IgD-negative memory B cell (primary cell): Measurements from ENCODE around the gene TMEM165. TPM values are rescaled to one million over a fixed set of nuclear protein-coding genes. Genes with fewer than 3 reads are reported as not detected.

Source experiments
- H3K27ac Mint-ChIP-seq, 3 donors: one replicate each; pipeline ENCODE4 v1.8.0; 2020 to 2022; ENCODE audit warnings: mild to moderate bottlenecking in 3 of 3, mixed read lengths in 3 of 3, moderate library complexity in 1 of 3
- H3K27me3 Mint-ChIP-seq: one replicate; pipeline ENCODE4 v1.8.0; 2021; ENCODE audit warnings: mixed read lengths
- H3K36me3 Mint-ChIP-seq: one replicate; pipeline ENCODE4 v1.8.0; 2020; ENCODE audit warnings: mild to moderate bottlenecking, mixed read lengths
- H3K4me1 Mint-ChIP-seq, 3 donors: one replicate each; pipeline ENCODE4 v1.8.0; 2020 to 2022; ENCODE audit warnings: mixed read lengths in 3 of 3, mild to moderate bottlenecking in 1 of 3
- H3K4me3 Mint-ChIP-seq, 4 donors: one replicate each; pipeline ENCODE4 v1.8.0; 2020 to 2022; ENCODE audit warnings: mild to moderate bottlenecking in 4 of 4, mixed read lengths in 4 of 4, moderate library complexity in 3 of 4
- H3K9me3 Mint-ChIP-seq, 3 donors: one replicate each; pipeline ENCODE4 v1.8.0; 2020 to 2021; ENCODE audit warnings: mixed read lengths in 3 of 3, mild to moderate bottlenecking in 1 of 3
- polyA plus RNA-seq: library from polyadenylated mRNA; unstranded; fragments of 300-500 nt; fragmentation: Illumina TruSeq; gene quantifications from one replicate; pipeline ENCODE4 v1.2.3, GENCODE V29; 2021

TMEM165 gene
- polyA plus RNA-seq, 1 donor from 2014 or later: 56.1 TPM

DNA sequence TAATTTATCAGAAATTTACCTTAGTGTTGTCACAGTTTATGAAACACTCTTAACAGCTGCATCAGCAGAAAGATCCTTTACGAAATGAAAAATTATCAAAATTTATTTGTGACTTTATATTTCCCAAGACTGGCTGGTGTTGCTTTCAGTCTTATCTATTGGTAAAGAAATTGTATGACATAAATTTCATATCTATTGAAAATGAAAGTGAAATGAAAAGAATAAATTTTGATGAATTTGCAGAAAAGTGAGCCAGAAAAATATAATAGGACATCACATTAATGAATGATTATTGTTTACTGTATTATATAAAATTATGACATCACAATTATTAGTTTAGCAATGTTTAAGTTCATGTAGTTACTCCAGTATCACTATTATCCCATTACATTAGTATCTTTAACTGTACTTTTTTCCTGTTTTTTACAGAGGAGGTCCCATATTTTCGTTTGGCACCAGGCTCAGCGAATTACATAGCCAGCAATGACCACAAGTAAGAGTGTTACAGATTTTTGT, 13.2 kb upstream of the TMEM165 start:
- Mint-ChIP-seq H3K27ac (no peak overlapping the region), H3K4me1 (peaks cover 0 to 2% (median 0%) of the 10 kb centered on the region in 3 donors), H3K36me3 (no peaks in the 10 kb centered on the region), H3K4me3 (no peak overlapping the region), H3K9me3 (no peaks in the 10 kb centered on the region), H3K27me3 (no peaks in the 10 kb centered on the region)

DNA sequence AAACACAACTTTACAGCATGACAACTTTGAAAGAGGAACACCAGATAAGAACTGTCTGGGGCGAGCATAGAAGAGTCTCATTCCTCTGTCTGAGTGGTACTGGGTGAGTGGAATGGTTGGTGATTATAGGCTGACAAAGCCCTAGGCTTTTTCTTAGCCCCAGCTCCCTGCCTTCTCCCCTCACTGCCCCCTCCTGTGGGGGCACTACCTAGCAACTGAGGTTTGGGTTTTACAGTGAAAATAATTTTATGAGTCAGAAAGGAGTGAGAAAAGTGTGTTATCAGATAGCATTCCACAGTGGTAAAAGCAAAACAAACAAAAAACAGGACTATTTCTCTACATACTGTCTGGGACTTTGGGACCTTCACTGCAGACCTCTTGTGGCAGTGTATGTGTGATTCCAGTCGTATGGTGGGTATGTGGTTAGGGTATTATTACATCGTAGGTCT, 10.5 kb upstream of the TMEM165 start:
- no peaks in the 10 kb centered on the region for H3K27me3 Mint-ChIP-seq
- H3K27ac Mint-ChIP-seq: no peak overlapping the region
- H3K4me1 Mint-ChIP-seq: peaks cover 0 to 2% (median 0%) of the 10 kb centered on the region in 3 donors
- no peak overlapping the region for H3K4me3 Mint-ChIP-seq
- H3K36me3 Mint-ChIP-seq: no peaks in the 10 kb centered on the region
- no peaks in the 10 kb centered on the region for H3K9me3 Mint-ChIP-seq

DNA sequence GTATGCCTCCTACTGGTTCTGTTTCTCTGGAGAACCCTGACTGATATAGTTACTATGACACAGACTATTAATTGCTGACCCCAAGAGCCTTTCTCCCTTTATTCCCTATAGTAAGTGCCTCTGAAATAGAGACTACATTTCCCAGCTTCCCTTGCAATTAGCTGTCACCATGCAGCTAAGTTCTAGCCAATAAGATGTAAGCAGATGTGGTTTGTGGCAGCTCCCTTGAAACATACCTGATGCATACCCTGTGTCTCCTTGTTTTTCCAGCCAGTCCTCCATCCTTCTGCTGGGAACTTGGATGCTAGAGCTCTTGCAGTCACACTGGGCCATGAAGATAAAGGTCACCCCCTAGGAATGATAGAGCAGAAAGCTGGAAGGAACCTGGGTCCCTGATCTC, 9.7 kb upstream of the TMEM165 start:
- H3K36me3 Mint-ChIP-seq: no peaks in the 10 kb centered on the region
- no peak overlapping the region for H3K4me3 Mint-ChIP-seq
- no peaks in the 10 kb centered on the region for H3K9me3 Mint-ChIP-seq
- no peaks in the 10 kb centered on the region for H3K27me3 Mint-ChIP-seq
- H3K27ac Mint-ChIP-seq: no peak overlapping the region
- peaks cover 0 to 2% (median 0%) of the 10 kb centered on the region in 3 donors for H3K4me1 Mint-ChIP-seq

DNA sequence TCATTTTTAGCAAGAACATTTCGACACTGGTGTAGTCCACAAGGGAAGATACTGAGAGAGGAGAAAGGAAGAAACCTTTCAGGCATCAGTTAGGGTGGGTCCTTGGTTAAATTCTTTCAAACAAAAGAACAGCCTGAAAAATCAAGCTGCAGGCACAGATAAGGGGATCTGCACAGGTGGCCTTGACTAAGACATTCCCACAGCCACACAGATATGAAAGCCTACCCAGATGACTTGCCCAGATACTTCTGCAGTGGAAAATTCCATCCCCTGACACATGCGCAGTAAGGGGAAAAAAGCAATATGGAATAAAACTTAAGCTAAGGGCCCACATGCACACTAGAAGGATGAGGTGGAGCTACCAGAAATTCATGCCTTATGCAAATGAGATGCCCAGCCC, 8.9 kb upstream of the TMEM165 start:
- Mint-ChIP-seq H3K27ac (no peak overlapping the region), H3K4me3 (peak overlapping the region in 1 of 4 donors; percentile 60), H3K36me3 (no peaks in the 10 kb centered on the region), H3K9me3 (no peaks in the 10 kb centered on the region), H3K27me3 (no peaks in the 10 kb centered on the region), H3K4me1 (peaks cover 0 to 2% (median 0%) of the 10 kb centered on the region in 3 donors)

DNA sequence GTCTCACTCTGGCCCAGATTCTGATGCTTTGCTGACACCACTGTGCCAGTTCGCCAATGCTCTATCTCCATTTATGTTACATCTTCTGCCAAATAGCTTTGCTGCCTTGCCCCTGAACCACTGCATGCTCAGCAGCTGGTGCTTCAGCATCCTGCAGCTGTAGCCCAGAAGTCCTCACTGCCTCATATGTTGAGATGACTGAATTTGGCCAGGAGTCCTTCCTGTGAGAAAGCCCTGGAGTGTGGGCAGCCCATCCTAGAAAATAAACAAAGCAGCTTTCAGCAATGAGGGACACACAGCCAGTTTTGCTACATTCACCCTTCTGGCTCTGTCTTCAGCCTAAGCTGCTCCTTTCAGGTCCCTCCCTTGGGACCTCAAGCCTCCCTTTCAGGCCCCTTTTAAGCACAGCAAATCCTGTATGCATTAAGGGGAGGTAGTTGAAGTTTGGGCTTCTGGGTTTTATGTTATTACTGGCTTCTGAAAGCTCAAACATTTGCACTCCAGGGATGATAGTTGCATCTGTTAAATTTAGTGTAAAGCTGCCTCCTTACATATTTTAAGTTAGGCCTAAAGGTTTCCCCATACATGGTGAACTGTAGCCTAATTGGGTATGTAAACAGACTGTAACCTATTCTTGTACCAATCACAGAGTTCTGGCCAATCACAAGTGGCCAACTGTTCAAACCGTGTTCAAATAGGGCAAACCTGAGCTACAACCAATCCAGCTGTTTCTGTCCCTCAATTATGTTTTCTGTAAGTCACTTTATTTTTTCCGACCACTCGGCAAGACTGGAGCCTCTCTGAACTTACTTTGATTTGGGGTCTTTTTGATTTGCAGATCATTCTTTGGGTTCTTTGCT, 2.1 kb upstream of the TMEM165 start:
- Mint-ChIP-seq H3K27me3 (peaks cover 1% of the 10 kb centered on the region), H3K36me3 (no peaks in the 10 kb centered on the region), H3K4me1 (peaks cover 20 to 27% (median 24%) of the 10 kb centered on the region in 3 donors), H3K27ac (peak overlapping the region in 2 of 3 donors; percentile 33 to 47), H3K9me3 (no peaks in the 10 kb centered on the region), H3K4me3 (peak overlapping the region in 1 of 4 donors; percentile 88)

DNA sequence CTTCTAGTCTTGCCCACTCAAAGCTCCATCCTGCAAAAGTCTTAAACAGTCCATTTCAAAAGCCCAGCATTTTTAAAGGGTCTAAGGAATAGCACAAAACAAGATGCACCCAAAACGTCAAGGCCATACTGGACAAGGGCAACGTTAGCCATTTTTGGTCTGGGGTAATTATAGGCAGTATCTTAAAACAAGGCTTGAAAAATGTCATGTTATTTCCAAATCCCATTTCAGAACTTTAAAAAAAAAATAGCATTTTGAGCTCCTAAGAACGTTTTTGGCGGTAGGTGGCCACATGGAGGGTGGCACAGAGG, 584 bp upstream of the TMEM165 start:
- Mint-ChIP-seq H3K4me3 (peak overlapping the region; percentile 88 to 99 (median 98)), H3K27ac (peak overlapping the region; percentile 86 to 99 (median 92)), H3K9me3 (no peaks in the 10 kb centered on the region), H3K36me3 (no peaks in the 10 kb centered on the region), H3K27me3 (peaks cover 1% of the 10 kb centered on the region), H3K4me1 (peaks cover 28 to 34% (median 31%) of the 10 kb centered on the region in 3 donors)

DNA sequence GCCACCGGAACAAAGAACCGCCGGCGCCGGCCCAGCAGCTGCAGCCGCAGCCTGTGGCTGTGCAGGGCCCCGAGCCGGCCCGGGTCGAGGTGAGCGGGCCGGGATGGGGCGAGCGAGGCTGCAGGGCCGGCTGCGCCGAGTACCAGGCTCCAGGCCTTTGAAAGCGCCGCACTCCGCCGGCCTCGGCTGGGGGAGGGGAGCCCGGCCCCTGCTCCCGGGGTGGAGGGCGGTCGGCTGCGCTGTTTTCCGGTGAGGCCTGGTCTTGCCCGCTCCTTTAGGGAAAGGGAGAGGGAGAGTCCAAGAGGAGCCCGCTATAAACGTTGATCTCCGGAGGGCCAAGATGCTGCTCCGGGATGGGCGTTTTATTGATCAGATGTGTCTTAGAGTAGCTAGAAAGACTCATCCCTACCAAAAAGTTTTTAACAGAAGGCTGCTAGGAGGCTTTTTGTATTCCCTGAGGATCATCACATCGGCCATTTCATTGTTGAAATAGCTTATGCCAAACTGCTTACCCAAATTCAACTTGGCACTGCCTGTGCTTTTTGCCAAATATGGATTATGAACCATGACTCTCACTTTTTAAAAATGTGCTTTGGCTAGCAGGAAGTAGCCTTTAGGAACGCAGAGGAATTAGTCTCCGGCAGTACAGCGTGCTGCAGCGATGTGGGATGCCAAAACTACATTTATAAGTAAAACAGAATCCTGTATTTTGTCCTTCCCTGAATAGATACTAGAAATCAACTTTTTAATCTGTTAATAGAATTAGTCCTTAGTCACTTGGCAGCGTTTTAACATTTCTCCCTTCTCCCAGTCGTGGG, 760 bp downstream of the TMEM165 start:
- peak overlapping the region; percentile 72 to 95 (median 93) for H3K27ac Mint-ChIP-seq
- H3K9me3 Mint-ChIP-seq: no peaks in the 10 kb centered on the region
- peaks cover 4% of the 10 kb centered on the region for H3K36me3 Mint-ChIP-seq
- peaks cover 1% of the 10 kb centered on the region for H3K27me3 Mint-ChIP-seq
- H3K4me3 Mint-ChIP-seq: peak overlapping the region; percentile 82 to 99 (median 96)
- peaks cover 34 to 44% (median 35%) of the 10 kb centered on the region in 3 donors for H3K4me1 Mint-ChIP-seq

DNA sequence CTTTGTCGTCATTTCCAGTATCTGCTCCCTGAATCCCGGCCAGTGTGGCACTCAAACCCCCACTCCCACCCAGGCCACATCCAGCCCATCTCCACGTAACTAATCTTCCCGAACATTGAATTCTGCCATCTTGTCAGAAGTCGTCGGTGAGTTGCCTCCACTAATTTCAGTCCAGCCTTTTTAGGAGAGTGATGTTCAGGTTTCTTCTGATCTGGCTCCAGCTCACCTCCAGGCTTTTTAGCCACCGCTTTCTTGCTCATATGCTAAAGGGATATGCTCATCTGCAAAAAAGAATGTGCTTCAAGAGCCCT, 1.3 kb downstream of the TMEM165 start:
- peak overlapping the region; percentile 82 to 97 (median 92) for H3K4me3 Mint-ChIP-seq
- peaks cover 34 to 44% (median 35%) of the 10 kb centered on the region in 3 donors for H3K4me1 Mint-ChIP-seq
- peaks cover 4% of the 10 kb centered on the region for H3K36me3 Mint-ChIP-seq
- peak overlapping the region; percentile 72 to 95 (median 93) for H3K27ac Mint-ChIP-seq
- H3K27me3 Mint-ChIP-seq: peaks cover 1% of the 10 kb centered on the region
- H3K9me3 Mint-ChIP-seq: no peaks in the 10 kb centered on the region

DNA sequence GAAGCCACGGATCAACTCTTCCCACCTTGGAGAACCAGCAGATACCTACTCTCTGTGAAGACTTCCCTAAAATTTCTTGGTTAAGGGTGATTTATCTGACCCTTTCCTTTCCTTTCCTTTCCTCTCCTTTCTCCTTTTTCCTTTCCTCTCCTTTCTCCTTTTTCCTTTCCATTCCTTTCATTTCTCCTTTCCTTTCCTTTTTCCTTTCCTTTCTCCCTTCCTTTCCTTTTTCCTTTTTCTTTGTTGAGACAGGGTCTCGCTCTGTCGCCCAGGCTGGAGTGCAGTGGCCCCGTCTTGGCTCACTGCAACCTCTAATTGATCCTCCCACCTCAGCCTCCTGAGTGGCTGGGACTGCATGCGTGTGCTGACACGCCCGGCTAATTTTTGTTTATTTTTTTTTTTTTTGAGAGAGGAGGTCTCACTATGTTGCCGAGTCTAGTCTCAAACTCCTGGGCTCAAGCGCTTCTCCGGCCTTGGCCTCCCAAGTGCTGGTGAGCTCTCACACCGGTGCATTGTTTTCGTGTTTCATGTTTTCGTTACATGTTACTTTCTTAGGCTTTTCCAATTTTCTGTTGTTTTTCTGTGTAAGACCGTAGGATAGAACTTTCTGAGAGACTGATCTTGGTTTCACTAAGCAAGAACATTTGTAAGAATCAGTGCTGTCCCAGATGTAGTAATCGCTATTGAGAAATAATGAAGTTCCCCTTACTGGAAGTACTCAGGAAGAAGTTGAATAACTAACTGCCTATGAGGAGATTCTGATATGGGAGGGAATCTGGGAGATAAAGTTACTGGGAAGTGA, 2.0 kb downstream of the TMEM165 start:
- Mint-ChIP-seq H3K9me3 (no peaks in the 10 kb centered on the region), H3K4me1 (peaks cover 34 to 44% (median 35%) of the 10 kb centered on the region in 3 donors), H3K36me3 (peaks cover 4% of the 10 kb centered on the region), H3K27me3 (peaks cover 1% of the 10 kb centered on the region), H3K4me3 (peak overlapping the region; percentile 82 to 97 (median 92)), H3K27ac (peak overlapping the region; percentile 72 to 95 (median 93))

DNA sequence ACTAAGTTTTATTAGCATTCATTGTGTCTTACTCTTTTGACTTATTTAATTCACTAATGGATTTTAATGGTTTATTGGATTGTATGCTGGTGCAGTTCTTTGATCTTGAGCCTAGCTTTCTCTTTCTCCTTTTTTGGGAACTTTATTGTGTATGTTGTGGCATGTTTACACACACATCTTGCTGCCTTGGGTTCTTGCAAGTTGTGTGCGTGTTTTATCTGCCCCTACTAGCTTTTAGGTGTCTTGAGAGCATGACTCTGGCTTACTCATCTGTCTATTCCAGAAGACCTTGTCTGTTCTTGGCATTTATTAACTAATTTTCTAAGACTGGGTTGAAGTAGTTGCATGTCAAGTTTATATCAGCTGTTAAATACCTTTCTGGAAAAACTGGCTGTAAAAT, 2.7 kb downstream of the TMEM165 start:
- Mint-ChIP-seq H3K4me1 (peaks cover 35 to 49% (median 36%) of the 10 kb centered on the region in 3 donors), H3K9me3 (no peaks in the 10 kb centered on the region)

DNA sequence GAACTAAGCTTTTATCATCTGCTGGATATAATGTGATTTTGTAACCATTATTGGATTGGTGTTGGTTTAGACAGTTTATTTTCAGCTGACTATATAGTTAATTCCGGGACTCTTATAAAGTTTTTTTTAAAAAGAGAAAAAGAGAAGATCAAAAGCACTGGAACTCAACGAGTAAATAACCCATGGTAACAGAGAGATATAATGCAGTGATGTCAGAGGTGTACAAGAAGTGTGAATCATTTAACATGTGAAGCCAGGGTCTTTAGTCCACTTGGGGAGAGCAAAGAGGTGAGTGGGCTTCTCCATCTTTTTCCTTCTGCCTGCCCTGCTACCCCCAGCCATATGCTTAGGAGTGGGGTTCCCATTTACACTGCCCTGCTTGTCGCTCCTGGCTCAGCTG, 3.2 kb downstream of the TMEM165 start:
- Mint-ChIP-seq H3K36me3 (peaks cover 4% of the 10 kb centered on the region), H3K4me1 (peaks cover 38 to 49% (median 39%) of the 10 kb centered on the region in 3 donors), H3K9me3 (no peaks in the 10 kb centered on the region), H3K4me3 (peak overlapping the region in 3 of 4 donors; percentile 55 to 97 (median 82)), H3K27me3 (peaks cover 1% of the 10 kb centered on the region), H3K27ac (peak overlapping the region; percentile 47 to 72 (median 63))

More for the DNA sequence above, 2.7 kb downstream of the TMEM165 start:
- Mint-ChIP-seq H3K36me3 (peaks cover 4% of the 10 kb centered on the region), H3K27ac (peak overlapping the region; percentile 7 to 72 (median 17)), H3K4me3 (peak overlapping the region; percentile 82 to 97 (median 92)), H3K27me3 (peaks cover 1% of the 10 kb centered on the region)

DNA sequence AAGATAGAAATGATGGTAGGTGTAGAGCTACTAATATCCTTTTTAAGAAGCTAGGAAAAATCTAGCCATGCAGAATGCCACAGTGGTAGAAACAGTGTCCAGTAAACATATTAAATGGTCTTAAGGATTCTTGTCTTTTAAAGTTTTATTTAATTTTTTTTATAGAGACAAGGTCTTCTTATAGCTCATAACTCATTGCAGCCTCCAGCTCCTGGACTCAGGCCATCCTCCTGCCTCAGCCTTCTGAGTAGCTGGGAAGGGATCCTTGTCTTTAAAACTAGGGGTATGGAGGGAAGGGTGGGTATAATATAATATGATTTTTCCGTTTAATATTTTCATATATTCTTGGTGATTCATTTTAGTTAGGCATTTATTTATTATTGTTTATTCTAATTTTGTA, 3.8 kb downstream of the TMEM165 start:
- Mint-ChIP-seq H3K36me3 (peaks cover 4% of the 10 kb centered on the region), H3K4me1 (peaks cover 38 to 49% (median 39%) of the 10 kb centered on the region in 3 donors), H3K9me3 (no peaks in the 10 kb centered on the region), H3K4me3 (peak overlapping the region in 2 of 4 donors; percentile 82 to 97), H3K27ac (peak overlapping the region in 1 of 3 donors; percentile 72), H3K27me3 (peaks cover 1% of the 10 kb centered on the region)

DNA sequence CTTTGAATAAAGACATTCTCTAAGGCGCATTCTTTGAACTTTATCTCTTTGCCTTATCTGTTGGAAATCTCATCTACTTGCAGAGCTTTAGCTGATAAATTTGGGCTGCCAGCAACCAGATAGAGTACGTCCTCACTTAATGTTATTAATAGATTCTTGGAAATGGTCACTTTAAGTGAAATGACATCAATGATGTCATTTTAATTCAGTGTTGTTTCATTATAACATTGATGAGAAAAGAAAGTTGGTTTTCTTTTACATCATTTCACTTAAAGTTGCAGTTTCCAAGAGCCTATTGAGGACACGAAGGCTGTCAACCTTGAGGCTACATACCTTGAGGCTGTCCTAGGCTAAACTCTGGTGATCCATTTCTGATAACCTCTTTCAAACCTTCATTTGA, 9.3 kb downstream of the TMEM165 start:
- no peaks in the 10 kb centered on the region for H3K27me3 Mint-ChIP-seq
- H3K4me3 Mint-ChIP-seq: no peak overlapping the region
- H3K4me1 Mint-ChIP-seq: peaks cover 28 to 43% (median 34%) of the 10 kb centered on the region in 3 donors
- H3K36me3 Mint-ChIP-seq: peaks cover 4% of the 10 kb centered on the region
- no peak overlapping the region for H3K27ac Mint-ChIP-seq
- no peaks in the 10 kb centered on the region for H3K9me3 Mint-ChIP-seq

DNA sequence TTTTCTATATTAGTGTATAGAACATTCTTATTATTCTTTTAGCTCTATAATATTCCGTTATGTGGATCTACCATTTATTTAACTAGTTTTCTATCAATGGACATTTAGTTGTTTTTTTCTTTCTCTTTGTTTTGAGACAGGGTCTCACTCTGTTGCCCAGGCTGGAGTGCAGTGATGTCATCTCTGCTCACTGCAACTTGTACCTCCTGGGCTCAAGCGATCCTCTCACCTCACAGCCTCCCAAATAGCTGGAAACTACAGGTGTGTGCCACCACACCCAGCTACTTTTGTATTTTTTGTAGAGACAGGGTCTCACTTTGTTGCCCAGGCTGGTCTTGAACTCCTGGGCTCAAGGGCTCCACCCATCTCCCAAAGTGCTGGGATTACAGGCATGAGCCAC, 10.8 kb downstream of the TMEM165 start:
- Mint-ChIP-seq H3K36me3 (no peaks in the 10 kb centered on the region), H3K27ac (peak overlapping the region in 2 of 3 donors; percentile 25 to 50), H3K4me1 (peaks cover 27 to 38% (median 28%) of the 10 kb centered on the region in 3 donors), H3K9me3 (no peaks in the 10 kb centered on the region), H3K27me3 (no peaks in the 10 kb centered on the region), H3K4me3 (no peak overlapping the region)
